GM12891 (cell line): Measurements from ENCODE around the gene KBTBD3.

Experiments used
- DNase-seq: peaks from one replicate; pipeline ENCODE4 v3.0.0; 2011; ENCODE audit warnings: low spot score; ENCODE audit not compliant: insufficient read length
- FAIRE-seq: peaks from 2 replicates; lab custom pipeline; 2011; peaks lifted over from hg19 to GRCh38; lab: Jason Lieb, UNC
- PAX5 ChIP-seq: IDR thresholded peaks from 2 replicates; pipeline ENCODE4 v1.6.1; 2011; ENCODE audit warnings: low read length, moderate library complexity, mild to moderate bottlenecking; ENCODE audit not compliant: insufficient read depth, severe bottlenecking
- POLR2A ChIP-seq: IDR thresholded peaks from 2 replicates; pipeline ENCODE4 v1.6.1; 2011; ENCODE audit warnings: low read depth, low read length, control low read depth
- POLR2AphosphoS5 ChIP-seq: IDR thresholded peaks from 2 replicates; pipeline ENCODE4 v1.6.1; 2011; ENCODE audit warnings: low read depth, low read length, control low read depth
- POU2F2 ChIP-seq: IDR thresholded peaks from 2 replicates; pipeline ENCODE4 v1.6.1; 2011; ENCODE audit warnings: low read depth, mild to moderate bottlenecking, control low read depth, low read length, moderate library complexity
- SPI1 ChIP-seq: IDR thresholded peaks from 2 replicates; pipeline ENCODE4 v1.6.1; 2011; ENCODE audit warnings: low read depth, low read length, control low read depth
- TAF1 ChIP-seq: IDR thresholded peaks from 2 replicates; pipeline ENCODE4 v1.6.1; 2011; ENCODE audit warnings: low read depth, low read length, control low read depth

Gene KBTBD3

GRCh38 chr11:106088896-106089295 lies 11.7 kb upstream of the KBTBD3 start:
- DNase-seq = no peak
- FAIRE-seq = no peak
- TF ChIP-seq TAF1 = no peak
- TF ChIP-seq SPI1 = no peak
- no peak for TF ChIP-seq POLR2A
- TF ChIP-seq POU2F2 = no peak
- TF ChIP-seq PAX5 = no peak
- no peak for TF ChIP-seq POLR2AphosphoS5

GRCh38 chr11:106087815-106088435 lies 10.8 kb upstream of the KBTBD3 start:
- DNase-seq = no peak
- FAIRE-seq = peak; percentile 76
- TF ChIP-seq SPI1 (no peak), POLR2A (no peak)

GRCh38 chr11:106086850-106087249 lies 9.7 kb upstream of the KBTBD3 start:
- DNase-seq (no peak), FAIRE-seq (no peak)
- TF ChIP-seq SPI1 (no peak), POLR2AphosphoS5 (no peak), POLR2A (no peak), TAF1 (no peak), PAX5 (no peak), POU2F2 (no peak)

- TF ChIP-seq POU2F2 = no peak
- TF ChIP-seq POLR2AphosphoS5 = no peak
- TF ChIP-seq SPI1 = no peak
- no peak for TF ChIP-seq POLR2A
- no peak for TF ChIP-seq PAX5
- no peak for TF ChIP-seq TAF1
- no peak for FAIRE-seq
- no peak for DNase-seq
These were observed 9.0 kb upstream of the KBTBD3 start for GRCh38 chr11:106086135-106086534.

GRCh38 chr11:106082096-106082495 lies 4.9 kb upstream of the KBTBD3 start:
- TF ChIP-seq SPI1 (no peak), TAF1 (no peak), PAX5 (no peak), POLR2AphosphoS5 (no peak), POU2F2 (no peak), POLR2A (no peak)
- FAIRE-seq (no peak), DNase-seq (no peak)

GRCh38 chr11:106077609-106078455 lies 685 bp upstream of the KBTBD3 start, which contains the start of gene AASDHPPT:
Gene AASDHPPT (plus strand): TSS chr11:106077662. CDS start chr11:106077711, 49 bp downstream.
- FAIRE-seq = peak; percentile 16
- TF ChIP-seq POLR2A (peak; percentile 68; the same call in 1 of the 2 replicates), PAX5 (no peak), POLR2AphosphoS5 (peak; percentile 88), TAF1 (no peak), SPI1 (no peak), POU2F2 (no peak)
- DNase-seq = no peak

GRCh38 chr11:106076171-106076918 lies 802 bp downstream of the KBTBD3 start:
- FAIRE-seq (no peak), DNase-seq (no peak)
- TF ChIP-seq SPI1 = no peak
- TF ChIP-seq TAF1 = no peak
- TF ChIP-seq POU2F2 = no peak
- no peak for TF ChIP-seq PAX5
- TF ChIP-seq POLR2A = no peak
- no peak for TF ChIP-seq POLR2AphosphoS5

- DNase-seq = no peak
- FAIRE-seq = no peak
- TF ChIP-seq POLR2AphosphoS5 (no peak), TAF1 (no peak), POLR2A (no peak), SPI1 (no peak), PAX5 (no peak), POU2F2 (no peak)
These were observed 4.3 kb downstream of the KBTBD3 start for GRCh38 chr11:106072804-106073203.

- TF ChIP-seq TAF1 = no peak
- TF ChIP-seq SPI1 = no peak
- TF ChIP-seq PAX5 = no peak
- no peak for TF ChIP-seq POU2F2
- TF ChIP-seq POLR2A = no peak
- TF ChIP-seq POLR2AphosphoS5 = no peak
- FAIRE-seq (no peak), DNase-seq (no peak)
These were observed 6.5 kb downstream of the KBTBD3 start for GRCh38 chr11:106070606-106071005.
